ENCODE measurements around the gene AMBP. TPM values are rescaled to one million over a fixed set of nuclear protein-coding genes. Genes with fewer than 3 reads are reported as not detected.

Gene AMBP
- total RNA-seq: not detected

GRCh38 chr9:114078021-114078780, at the start of gene AMBP:
TSS of gene AMBP (minus strand) at chr9:114078300. CDS start at chr9:114078209, 91 bp downstream.
- Mint-ChIP-seq H3K27ac (no peak within 1 kb of the TSS), H3K9me3 (ENCODE audit: insufficient read depth) (no peaks in the 10 kb centered on the region), H3K27me3 (ENCODE audit: low read depth) (peaks cover 15% of the 10 kb centered on the region), H3K36me3 (ENCODE audit: low read depth) (no peaks in the 10 kb centered on the region), H3K4me3 (no peak within 1 kb of the TSS), H3K4me1 (ENCODE audit: low read depth) (no peaks in the 10 kb centered on the region)
- DNase-seq: no peak
- ChIA-PET POLR2A (no interaction called here), CTCF (interaction anchor here (1.7 kb wide), 1 partner anchor 213 kb away, joined by 7 read pairs; no protein-coding TSS in a partner anchor)
- no peak for ATAC-seq

GRCh38 chr9:114126247-114127060, 48.4 kb upstream of the AMBP start:
- ChIA-PET CTCF (interaction anchor here (1.0 kb wide), 1 partner anchor 165 kb away, joined by 4 read pairs; no protein-coding TSS in a partner anchor), POLR2A (no interaction called here)
- no peaks in the 10 kb centered on the region for H3K4me1 Mint-ChIP-seq (ENCODE audit: low read depth)
- no peaks in the 10 kb centered on the region for H3K36me3 Mint-ChIP-seq (ENCODE audit: low read depth)
- no peak for ATAC-seq
- no peak overlapping the region for H3K27ac Mint-ChIP-seq
- H3K9me3 Mint-ChIP-seq (ENCODE audit: insufficient read depth): no peaks in the 10 kb centered on the region
- no peak overlapping the region for H3K4me3 Mint-ChIP-seq
- no peak for DNase-seq
- peaks cover 9% of the 10 kb centered on the region for H3K27me3 Mint-ChIP-seq (ENCODE audit: low read depth)

- Mint-ChIP-seq H3K9me3 (ENCODE audit: insufficient read depth) (no peaks in the 10 kb centered on the region), H3K36me3 (ENCODE audit: low read depth) (no peaks in the 10 kb centered on the region), H3K4me1 (ENCODE audit: low read depth) (no peaks in the 10 kb centered on the region), H3K27ac (no peak overlapping the region), H3K27me3 (ENCODE audit: low read depth) (peaks cover 11% of the 10 kb centered on the region), H3K4me3 (no peak overlapping the region)
- no peak for DNase-seq
- CTCF ChIA-PET: no interaction called here
- ATAC-seq: no peak
- POLR2A ChIA-PET: no interaction called here
Measured at GRCh38 chr9:114125476-114126013, 47.4 kb upstream of the AMBP start.

GRCh38 chr9:114124666-114125475, 46.8 kb upstream of the AMBP start:
- ATAC-seq: no peak
- ChIA-PET CTCF (no interaction called here), POLR2A (no interaction called here)
- H3K36me3 Mint-ChIP-seq (ENCODE audit: low read depth): no peaks in the 10 kb centered on the region
- no peak overlapping the region for H3K4me3 Mint-ChIP-seq
- H3K9me3 Mint-ChIP-seq (ENCODE audit: insufficient read depth): no peaks in the 10 kb centered on the region
- H3K4me1 Mint-ChIP-seq (ENCODE audit: low read depth): no peaks in the 10 kb centered on the region
- H3K27me3 Mint-ChIP-seq (ENCODE audit: low read depth): peaks cover 8% of the 10 kb centered on the region
- no peak overlapping the region for H3K27ac Mint-ChIP-seq
- DNase-seq: no peak

- Mint-ChIP-seq H3K4me3 (no peak overlapping the region), H3K27me3 (ENCODE audit: low read depth) (peaks cover 6% of the 10 kb centered on the region), H3K36me3 (ENCODE audit: low read depth) (no peaks in the 10 kb centered on the region), H3K9me3 (ENCODE audit: insufficient read depth) (no peaks in the 10 kb centered on the region), H3K27ac (no peak overlapping the region), H3K4me1 (ENCODE audit: low read depth) (no peaks in the 10 kb centered on the region)
- DNase-seq (no peak), ATAC-seq (no peak)
- ChIA-PET CTCF (no interaction called here), POLR2A (no interaction called here)
Measured at GRCh38 chr9:114124138-114124537, 46.0 kb upstream of the AMBP start.

- Mint-ChIP-seq H3K27ac (no peak overlapping the region), H3K4me3 (no peak overlapping the region), H3K9me3 (ENCODE audit: insufficient read depth) (no peaks in the 10 kb centered on the region), H3K27me3 (ENCODE audit: low read depth) (peaks cover 6% of the 10 kb centered on the region), H3K4me1 (ENCODE audit: low read depth) (no peaks in the 10 kb centered on the region), H3K36me3 (ENCODE audit: low read depth) (no peaks in the 10 kb centered on the region)
- ATAC-seq (no peak), DNase-seq (no peak)
- ChIA-PET POLR2A (no interaction called here), CTCF (no interaction called here)
Measured at GRCh38 chr9:114123031-114123977, 45.2 kb upstream of the AMBP start.

GRCh38 chr9:114122136-114123027, 44.3 kb upstream of the AMBP start:
- Mint-ChIP-seq H3K4me1 (ENCODE audit: low read depth) (no peaks in the 10 kb centered on the region), H3K27me3 (ENCODE audit: low read depth) (peaks cover 4% of the 10 kb centered on the region), H3K9me3 (ENCODE audit: insufficient read depth) (no peaks in the 10 kb centered on the region), H3K4me3 (no peak overlapping the region), H3K27ac (no peak overlapping the region), H3K36me3 (ENCODE audit: low read depth) (no peaks in the 10 kb centered on the region)
- ATAC-seq (no peak), DNase-seq (no peak)
- CTCF ChIA-PET: no interaction called here
- POLR2A ChIA-PET: no interaction called here

- H3K27me3 Mint-ChIP-seq (ENCODE audit: low read depth): peaks cover 4% of the 10 kb centered on the region
- no peaks in the 10 kb centered on the region for H3K36me3 Mint-ChIP-seq (ENCODE audit: low read depth)
- H3K9me3 Mint-ChIP-seq (ENCODE audit: insufficient read depth): no peaks in the 10 kb centered on the region
- no peaks in the 10 kb centered on the region for H3K4me1 Mint-ChIP-seq (ENCODE audit: low read depth)
- ATAC-seq (no peak), DNase-seq (no peak)
- ChIA-PET CTCF (interaction anchor here (1.1 kb wide), 1 partner anchor 33 kb away, joined by 4 read pairs; the partner anchor contains the start of gene COL27A1), POLR2A (no interaction called here)
- no peak overlapping the region for H3K4me3 Mint-ChIP-seq
- H3K27ac Mint-ChIP-seq: no peak overlapping the region
Measured at GRCh38 chr9:114121227-114122135, 43.4 kb upstream of the AMBP start.

- H3K9me3 Mint-ChIP-seq (ENCODE audit: insufficient read depth): no peaks in the 10 kb centered on the region
- no peaks in the 10 kb centered on the region for H3K36me3 Mint-ChIP-seq (ENCODE audit: low read depth)
- DNase-seq (no peak), ATAC-seq (no peak)
- H3K27me3 Mint-ChIP-seq (ENCODE audit: low read depth): peaks cover 4% of the 10 kb centered on the region
- no peaks in the 10 kb centered on the region for H3K4me1 Mint-ChIP-seq (ENCODE audit: low read depth)
- H3K27ac Mint-ChIP-seq: no peak overlapping the region
- ChIA-PET CTCF (interaction anchor here (1.1 kb wide), 1 partner anchor 34 kb away, joined by 4 read pairs; the partner anchor contains the start of gene COL27A1), POLR2A (no interaction called here)
- no peak overlapping the region for H3K4me3 Mint-ChIP-seq
Measured at GRCh38 chr9:114120192-114121014, 42.3 kb upstream of the AMBP start.

Data from activated CD8-positive, alpha-beta T cell treated with anti-CD3 and anti-CD28 coated beads, Interleukin-2, amount 10 ng/mL, durations not matched to agents 7 days and 5 days (primary cell).